A204.1 (cell line): ENCODE measurements around the gene SYT17.

Experiments
- FAIRE-seq: peaks from 2 replicates; lab custom pipeline; 2012; peaks lifted over from hg19 to GRCh38; lab: Jason Lieb, UNC

The SYT17 gene

GRCh38 chr16:19219836-19220235 is 51.8 kb downstream of the SYT17 start:
- FAIRE-seq: no peak

- no peak for FAIRE-seq
Measured at GRCh38 chr16:19223235-19224170, 55.5 kb downstream of the SYT17 start.

GRCh38 chr16:19225651-19226050 is 57.6 kb downstream of the SYT17 start:
- FAIRE-seq: no peak

GRCh38 chr16:19227643-19228042 is 59.6 kb downstream of the SYT17 start:
- no peak for FAIRE-seq

- FAIRE-seq: no peak
Measured at GRCh38 chr16:19228052-19228451, 60.0 kb downstream of the SYT17 start.

GRCh38 chr16:19228575-19228974 is 60.5 kb downstream of the SYT17 start:
- no peak for FAIRE-seq

GRCh38 chr16:19230575-19230974 is 62.5 kb downstream of the SYT17 start:
- no peak for FAIRE-seq

- FAIRE-seq: no peak
Measured at GRCh38 chr16:19231881-19232280, 63.8 kb downstream of the SYT17 start.

GRCh38 chr16:19232988-19233387 is 64.9 kb downstream of the SYT17 start:
- no peak for FAIRE-seq

GRCh38 chr16:19235478-19235877 is 67.4 kb downstream of the SYT17 start:
- FAIRE-seq: no peak

- FAIRE-seq: no peak
Measured at GRCh38 chr16:19235886-19236285, 67.8 kb downstream of the SYT17 start.

- FAIRE-seq: no peak
Measured at GRCh38 chr16:19236561-19237209, 68.6 kb downstream of the SYT17 start.

GRCh38 chr16:19238406-19238805 is 70.4 kb downstream of the SYT17 start:
- FAIRE-seq: no peak

GRCh38 chr16:19239511-19240155 is 71.6 kb downstream of the SYT17 start:
- FAIRE-seq: no peak

- FAIRE-seq: no peak
Measured at GRCh38 chr16:19240494-19240893, 72.5 kb downstream of the SYT17 start.

GRCh38 chr16:19241512-19241911 is 73.5 kb downstream of the SYT17 start:
- FAIRE-seq: no peak

GRCh38 chr16:19242186-19242585 is 74.1 kb downstream of the SYT17 start:
- FAIRE-seq: no peak

GRCh38 chr16:19242987-19243575 is 75.0 kb downstream of the SYT17 start:
- no peak for FAIRE-seq

- FAIRE-seq: no peak
Measured at GRCh38 chr16:19245326-19245925, 77.4 kb downstream of the SYT17 start.

GRCh38 chr16:19252904-19253303 is 84.9 kb downstream of the SYT17 start:
- FAIRE-seq: no peak

GRCh38 chr16:19254611-19255010 is 86.6 kb downstream of the SYT17 start:
- no peak for FAIRE-seq

- FAIRE-seq: no peak
Measured at GRCh38 chr16:19264123-19264673, 96.2 kb downstream of the SYT17 start.
